ENCODE data around the gene FRMD7. TPM values are rescaled to one million over a fixed set of nuclear protein-coding genes. Genes with fewer than 3 reads are reported as not detected.
"Not testable (repeated sequence)": the region's sequence is repeated elsewhere in the genome, so short reads cannot be mapped to it uniquely, and the experiment has no call there.

Gene FRMD7
- total and polyA plus RNA-seq, 10 of the 15 experiments (the other 5 are each of a cell fraction or from before 2014, with no cell fraction given): 0.03 to 0.94 TPM; not detected in 8

- no peak for TF ChIP-seq REST (IDR thresholded peaks at IDR 0.05; ENCODE audit: low read depth, low read length)
Observed at GRCh38 chrX:132101206-132101605, 26.6 kb downstream of the FRMD7 start (continued).

- intact Hi-C loops (cut with micrococcal nuclease; ENCODE audit: unreplicated experiment): loop anchor here (5.0 kb wide), 1 partner anchor 534 kb away; no protein-coding TSS in a partner anchor
- H3K4me2 ChIP-seq (ENCODE audit: control insufficient read depth, insufficient read depth); DNase-seq (ENCODE audit: low read depth, low spot score); ATAC-seq; H3K9ac ChIP-seq (ENCODE audit: control insufficient read depth, insufficient read depth, low read length); H3K79me2 ChIP-seq (ENCODE audit: control insufficient read depth, insufficient read depth, low read length); H3K27me3 ChIP-seq (replicated peaks in 1 of 2; ENCODE audit: control insufficient read depth in 2 of 2, insufficient read depth in 2 of 2, low read length in 1 of 2); H3K36me3 ChIP-seq (ENCODE audit: control insufficient read depth in 2 of 2, insufficient read depth in 2 of 2, low read length in 1 of 2); H2AFZ ChIP-seq (ENCODE audit: control insufficient read depth, low read depth, low read length); SMC1A ChIA-PET (ENCODE audit: uncharacterized antibody, unreplicated experiment); H3K4me3 ChIP-seq; H4K20me1 ChIP-seq (ENCODE audit: control insufficient read depth, insufficient read depth); BruUV-seq (replicated peaks); H3K4me1 ChIP-seq (ENCODE audit: control insufficient read depth, insufficient read depth, low read length); in situ Hi-C loops (cut with MboI); H3K9me3 ChIP-seq (replicated peaks; ENCODE audit: control insufficient read depth, insufficient read depth, low read length); POLR2A ChIA-PET; H3K27ac ChIP-seq (ENCODE audit: control insufficient read depth, insufficient read depth): not testable (repeated sequence)
- ChIA-PET RAD21 (ENCODE audit: unreplicated experiment) (interaction anchor here (1.2 kb wide), 1 partner anchor 121 kb away, joined by 3 read pairs; no protein-coding TSS in a partner anchor), CTCF (interaction anchor here (2.2 kb wide), 1 partner anchor 121 kb away, joined by 5 read pairs; the partner anchor contains the start of gene RAP2C)
- 39% methylated on average over 4 of the region's 4 CpGs for WGBS (ENCODE audit: insufficient coverage, insufficient replicate concordance, low lambda C conversion rate, missing lambda C conversion rate)
- peak; percentile 52 for FAIRE-seq
Observed at GRCh38 chrX:132098704-132099103, 29.1 kb downstream of the FRMD7 start.
